HCT116 (cell line): ENCODE measurements around the gene CBLB. TPM values are rescaled to one million over a fixed set of nuclear protein-coding genes. Genes with fewer than 3 reads are reported as not detected.

ENCODE experiments used
- ATAC-seq: fragments of 200-7000 bp; cut with Tn5 transposase; 2 replicates; pipeline ENCODE4 v1.9.1; 2020; ENCODE audit warnings: mild to moderate bottlenecking, moderate library complexity
- BruUV-seq: library from RNA; stranded (reverse); fragments of 400-500 nt; replicated peaks from 2 replicates; lab custom pipeline; 2021; lab: Mats Ljungman, UMichigan
- CTCF ChIA-PET: fragments of 300-600 bp; sonication (Branson Sonifier 250); formaldehyde crosslinking; loops from one replicate; lab custom pipeline; 2021; ENCODE audit warnings: antibody characterized with exemption; lab: Charles Lee
- POLR2A ChIA-PET: fragments of 300-600, 350-600 bp; sonication (Branson Sonifier 250); formaldehyde crosslinking; loops from one replicate; lab custom pipeline; 2021; ENCODE audit warnings: antibody characterized with exemption; lab: Charles Lee
- RAD21 ChIA-PET, 2 experiments: fragments of 300-600 bp; sonication (Branson Sonifier 250); formaldehyde crosslinking; loops; one replicate each; lab custom pipeline; 2023; ENCODE audit warnings: low total read pairs in 2 of 2; ENCODE audit not compliant: uncharacterized antibody in 2 of 2, unreplicated experiment in 2 of 2, low non-redundant PET in 1 of 2; lab: Charles Lee
- DNase-seq: peaks from one replicate; pipeline ENCODE4 v3.0.0-alpha.2; 2010; ENCODE audit warnings: low read depth, low spot score
- H2AFZ ChIP-seq: fragments of 200-600 bp; shearing (Covaris generic), sonication (generic); 2 replicates; pipeline ENCODE4 v1.6.1; 2017; ENCODE audit warnings: low read depth, mixed run types, mixed read lengths, antibody characterized with exemption, low read length; ENCODE audit not compliant: poor library complexity, severe bottlenecking
- H3K27ac ChIP-seq: 2 replicates; pipeline ENCODE4 v1.5.1; 2012; ENCODE audit warnings: low read depth, low read length
- H3K27me3 ChIP-seq: fragments of 200-600 bp; sonication (generic); 2 replicates; pipeline ENCODE4 v1.6.1; 2016; ENCODE audit warnings: mixed run types, low read length, mixed read lengths; ENCODE audit not compliant: insufficient read depth
- H3K36me3 ChIP-seq, 2 experiments: fragments of 200-500 bp in 1 of 2; fragments of 200-600 bp in 1 of 2; sonication (Bioruptor generic) in 1 of 2; sonication (generic) in 1 of 2; 2 replicates each; pipeline versions ENCODE4 v1.5.1 to v1.6.1; 2014 to 2016; ENCODE audit warnings: low read length in 2 of 2, inconsistent platforms in 1 of 2, mixed read lengths in 1 of 2, mixed run types in 1 of 2; ENCODE audit not compliant: insufficient read depth in 2 of 2, control insufficient read depth in 1 of 2
- H3K4me1 ChIP-seq, 2 experiments: fragments of 200-600 bp in 1 of 2; sonication (generic) in 1 of 2; 2 replicates each; pipeline versions ENCODE4 v1.5.1 to v1.6.1; 2012 to 2017; ENCODE audit warnings: low read length in 2 of 2, inconsistent platforms in 1 of 2, mild to moderate bottlenecking in 1 of 2, mixed read lengths in 1 of 2, mixed run types in 1 of 2, moderate library complexity in 1 of 2; ENCODE audit not compliant: insufficient read depth in 2 of 2, control insufficient read depth in 1 of 2
- H3K4me2 ChIP-seq: fragments of 200-600 bp; sonication (generic); 2 replicates; pipeline ENCODE4 v1.6.1; 2017; ENCODE audit warnings: mixed run types, low read length, mixed read lengths
- H3K4me3 ChIP-seq, 2 experiments: fragments of 200-600 bp in 1 of 2; sonication (generic) in 1 of 2; replicated peaks in 1 of 2; 2 replicates each; pipeline ENCODE4 v1.5.1; 2011 to 2016; ENCODE audit warnings: low read length in 2 of 2, control low read depth in 1 of 2, low read depth in 1 of 2, mild to moderate bottlenecking in 1 of 2, mixed read lengths in 1 of 2, mixed run types in 1 of 2
- H3K79me2 ChIP-seq: fragments of 200-600 bp; sonication (generic); 2 replicates; pipeline ENCODE4 v1.6.1; 2017; ENCODE audit warnings: mild to moderate bottlenecking, mixed run types, low read length, moderate library complexity, mixed read lengths; ENCODE audit not compliant: insufficient read depth
- H3K9ac ChIP-seq: fragments of 200-600 bp; sonication (generic); 2 replicates; pipeline ENCODE4 v1.6.1; 2016; ENCODE audit warnings: low read length, mixed read lengths
- H3K9me2 ChIP-seq: fragments of 200-600 bp; sonication (generic), shearing (Covaris generic); 2 replicates; pipeline ENCODE4 v1.6.1; 2017; ENCODE audit warnings: mixed run types, mild to moderate bottlenecking, moderate library complexity; ENCODE audit not compliant: insufficient read depth
- H3K9me3 ChIP-seq, 2 experiments: fragments of 200-500 bp in 1 of 2; fragments of 200-600 bp in 1 of 2; sonication (Bioruptor generic) in 1 of 2; sonication (generic) in 1 of 2; 2 replicates each; pipeline ENCODE4 v1.6.1; 2014 to 2017; ENCODE audit warnings: low read length in 2 of 2, mixed read lengths in 2 of 2, inconsistent platforms in 1 of 2, low read depth in 1 of 2, mild to moderate bottlenecking in 1 of 2, mixed run types in 1 of 2, moderate library complexity in 1 of 2; ENCODE audit not compliant: control insufficient read depth in 1 of 2, insufficient read depth in 1 of 2
- H4K20me1 ChIP-seq: fragments of 200-600 bp; sonication (generic), shearing (Covaris generic); 2 replicates; pipeline ENCODE4 v1.6.1; 2017; ENCODE audit warnings: mixed run types, mild to moderate bottlenecking, moderate library complexity; ENCODE audit not compliant: insufficient read depth
- CBX3 ChIP-seq: IDR thresholded peaks from 2 replicates; pipeline ENCODE4 v1.6.1; 2012; ENCODE audit warnings: low read depth
- CEBPB ChIP-seq: IDR thresholded peaks from 2 replicates; pipeline ENCODE4 v1.6.1; 2012; ENCODE audit warnings: low read depth
- EZH2 ChIP-seq: fragments of 200-600 bp; sonication (generic); IDR thresholded peaks from 2 replicates; pipeline ENCODE4 v1.6.1; 2017; ENCODE audit warnings: antibody characterized with exemption, mixed run types
- EZH2phosphoT487 ChIP-seq: fragments of 200-600 bp; IDR thresholded peaks from 2 replicates; pipeline ENCODE4 v1.6.1; 2018; ENCODE audit warnings: antibody characterized with exemption, borderline replicate concordance
- POLR2A ChIP-seq: IDR thresholded peaks from 2 replicates; pipeline ENCODE4 v1.7.0; 2011; ENCODE audit warnings: borderline replicate concordance; ENCODE audit not compliant: insufficient read depth, insufficient read length; ENCODE audit errors: extremely low read depth
- POLR2AphosphoS5 ChIP-seq: IDR thresholded peaks from 2 replicates; pipeline ENCODE4 v1.6.1; 2011; ENCODE audit warnings: mild to moderate bottlenecking, low read depth, low read length, moderate library complexity
- RAD21 ChIP-seq: IDR thresholded peaks from 2 replicates; pipeline ENCODE4 v1.6.1; 2012; ENCODE audit warnings: low read depth, mild to moderate bottlenecking
- SIN3A ChIP-seq: IDR thresholded peaks from 2 replicates; pipeline ENCODE4 v1.6.1; 2012; ENCODE audit warnings: low read depth
- SP1 ChIP-seq: IDR thresholded peaks from 2 replicates; pipeline ENCODE4 v1.6.1; 2012; ENCODE audit warnings: low read depth
- ZFX ChIP-seq: fragments of 450-650 bp; IDR thresholded peaks from 2 replicates; pipeline ENCODE4 v1.6.1; 2017
- ZNF274 ChIP-seq: fragments of 200-500 bp; sonication (Bioruptor generic); IDR thresholded peaks from 2 replicates; pipeline ENCODE4 v1.6.1; 2014; ENCODE audit warnings: mild to moderate bottlenecking, low read depth, low read length, inconsistent platforms
- intact Hi-C: fragments of 100-400 bp; cut with micrococcal nuclease; formaldehyde crosslinking; loops from 2 replicates; pipeline ENCODE4 v1.10.0; 2022
- total RNA-seq: library from RNA; stranded (reverse); gene quantifications from one replicate; pipeline ENCODE4 v1.2.1, GENCODE V29; 2021; ENCODE audit not compliant: unreplicated experiment
- TF ChIP-seq, protein P1 (sequence below): IDR thresholded peaks from 2 replicates; pipeline ENCODE4 v1.6.1; 2011; ENCODE audit warnings: mild to moderate bottlenecking, low read length, moderate library complexity; ENCODE audit not compliant: insufficient replicate concordance; ENCODE audit errors: extremely low read depth
- TF ChIP-seq, protein P2 (sequence below): IDR thresholded peaks from 2 replicates; pipeline ENCODE4 v1.6.1; 2012
- TF ChIP-seq, protein P3 (sequence below): IDR thresholded peaks from 2 replicates; pipeline ENCODE4 v1.6.1; 2012

Gene CBLB
- total RNA-seq, 1 experiment from 2014 or later: 10.4 TPM

DNA sequence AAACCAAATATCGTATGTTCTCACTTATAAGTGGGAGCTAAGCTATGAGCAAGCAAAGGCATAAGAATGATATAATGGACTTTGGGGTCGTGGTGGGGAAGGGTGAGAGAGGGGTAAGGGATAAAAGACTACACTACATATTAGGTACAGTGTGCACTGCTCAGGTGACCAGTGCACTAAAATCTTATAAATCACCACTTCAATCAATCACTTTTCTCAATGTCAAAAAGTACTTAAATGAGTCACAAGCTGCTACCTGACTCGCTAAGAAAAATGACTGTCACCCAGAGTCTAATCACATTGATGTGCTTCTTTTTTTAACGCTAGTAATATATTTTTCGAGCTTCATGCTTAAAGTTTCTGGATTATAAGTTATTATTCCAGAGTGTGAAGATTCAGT is 95.5 kb downstream of the CBLB start:
- H3K9ac ChIP-seq: no peak overlapping the region
- ATAC-seq: no peak
- no peak overlapping the region for H3K4me3 ChIP-seq
- H3K9me3 ChIP-seq: no peaks in the 10 kb centered on the region
- DNase-seq: no peak
- TF ChIP-seq POLR2AphosphoS5 (no peak), EZH2phosphoT487 (no peak), SP1 (no peak), CEBPB (no peak), CBX3 (no peak), ZNF274 (no peak), POLR2A (no peak), ZFX (no peak), EZH2 (no peak), RAD21 (no peak), SIN3A (no peak)
- TF ChIP-seq, protein P1, sequence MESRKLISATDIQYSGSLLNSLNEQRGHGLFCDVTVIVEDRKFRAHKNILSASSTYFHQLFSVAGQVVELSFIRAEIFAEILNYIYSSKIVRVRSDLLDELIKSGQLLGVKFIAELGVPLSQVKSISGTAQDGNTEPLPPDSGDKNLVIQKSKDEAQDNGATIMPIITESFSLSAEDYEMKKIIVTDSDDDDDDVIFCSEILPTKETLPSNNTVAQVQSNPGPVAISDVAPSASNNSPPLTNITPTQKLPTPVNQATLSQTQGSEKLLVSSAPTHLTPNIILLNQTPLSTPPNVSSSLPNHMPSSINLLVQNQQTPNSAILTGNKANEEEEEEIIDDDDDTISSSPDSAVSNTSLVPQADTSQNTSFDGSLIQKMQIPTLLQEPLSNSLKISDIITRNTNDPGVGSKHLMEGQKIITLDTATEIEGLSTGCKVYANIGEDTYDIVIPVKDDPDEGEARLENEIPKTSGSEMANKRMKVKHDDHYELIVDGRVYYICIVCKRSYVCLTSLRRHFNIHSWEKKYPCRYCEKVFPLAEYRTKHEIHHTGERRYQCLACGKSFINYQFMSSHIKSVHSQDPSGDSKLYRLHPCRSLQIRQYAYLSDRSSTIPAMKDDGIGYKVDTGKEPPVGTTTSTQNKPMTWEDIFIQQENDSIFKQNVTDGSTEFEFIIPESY: no peak
- TF ChIP-seq, protein P2, sequence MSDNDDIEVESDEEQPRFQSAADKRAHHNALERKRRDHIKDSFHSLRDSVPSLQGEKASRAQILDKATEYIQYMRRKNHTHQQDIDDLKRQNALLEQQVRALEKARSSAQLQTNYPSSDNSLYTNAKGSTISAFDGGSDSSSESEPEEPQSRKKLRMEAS: no peak
- TF ChIP-seq, protein P3, sequence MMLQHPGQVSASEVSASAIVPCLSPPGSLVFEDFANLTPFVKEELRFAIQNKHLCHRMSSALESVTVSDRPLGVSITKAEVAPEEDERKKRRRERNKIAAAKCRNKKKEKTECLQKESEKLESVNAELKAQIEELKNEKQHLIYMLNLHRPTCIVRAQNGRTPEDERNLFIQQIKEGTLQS: no peak
- H3K36me3 ChIP-seq: no peaks in the 10 kb centered on the region
- H3K4me1 ChIP-seq: no peaks in the 10 kb centered on the region
- ChIA-PET CTCF (no interaction called here), POLR2A (no interaction called here), RAD21 (no interaction called here)
- no peaks in the 10 kb centered on the region for H4K20me1 ChIP-seq
- no peak overlapping the region for H3K4me2 ChIP-seq
- H3K27ac ChIP-seq: no peak overlapping the region
- no peaks in the 10 kb centered on the region for H3K27me3 ChIP-seq
- H2AFZ ChIP-seq: no peak overlapping the region
- no peaks in the 10 kb centered on the region for H3K79me2 ChIP-seq
- intact Hi-C loops: no loop called here
- no TSS peak for BruUV-seq
- no peaks in the 10 kb centered on the region for H3K9me2 ChIP-seq
